Breast epithelium (tissue), 3 donors: Measurements from ENCODE around the gene KCNN3.

Experiments
- CTCF ChIP-seq, 3 donors: fragments of 450-650 bp; IDR thresholded peaks; one replicate each; pipeline ENCODE4 v1.5.1; 2016 to 2017; ENCODE audit warnings: antibody characterized with exemption in 3 of 3, mild to moderate bottlenecking in 3 of 3, moderate library complexity in 3 of 3
- POLR2A ChIP-seq: fragments of 450-650 bp; IDR thresholded peaks from one replicate; pipeline ENCODE4 v1.6.1; 2016; ENCODE audit warnings: antibody characterized with exemption, mild to moderate bottlenecking, moderate library complexity
- POLR2AphosphoS5 ChIP-seq, 3 donors: sonication (generic); formaldehyde crosslinking; IDR thresholded peaks; one replicate each; pipeline ENCODE4 v1.6.1; 2017; ENCODE audit warnings: antibody characterized with exemption in 3 of 3

GRCh38 chr1:154867064-154867825, 2.8 kb downstream of the KCNN3 start:
- TF ChIP-seq CTCF (IDR thresholded peaks at IDR 0.05) (no peak), POLR2A (no peak), POLR2AphosphoS5 (IDR thresholded peaks at IDR 0.05) (no peak)
